Measurements from ENCODE around the gene RNF17.

The RNF17 gene

GRCh38 chr13:24742977-24743376 is 21.0 kb upstream of the RNF17 start:
- CTCF ChIA-PET = interaction anchor here (2.1 kb wide), 1 partner anchor 9 kb away, joined by 5 read pairs; no protein-coding TSS in a partner anchor
- no peak overlapping the region for H3K4me3 ChIP-seq (ENCODE audit: low read depth, low read length)
- DNase-seq (ENCODE audit: low read depth, low spot score) = no peak
- no peak for TF ChIP-seq CTCF (IDR thresholded peaks at IDR 0.05; ENCODE audit: insufficient read depth, low read length, missing control alignments)
- POLR2A ChIA-PET = no interaction called here

- ChIA-PET CTCF (no interaction called here), POLR2A (no interaction called here)
- no peak for TF ChIP-seq CTCF (IDR thresholded peaks at IDR 0.05; ENCODE audit: insufficient read depth, low read length, missing control alignments)
- H3K4me3 ChIP-seq (ENCODE audit: low read depth, low read length) = no peak overlapping the region
- DNase-seq (ENCODE audit: low read depth, low spot score) = no peak
Measured at GRCh38 chr13:24744247-24744646, 19.7 kb upstream of the RNF17 start.

GRCh38 chr13:24745516-24745860 is 18.5 kb upstream of the RNF17 start:
- no peak overlapping the region for H3K4me3 ChIP-seq (ENCODE audit: low read depth, low read length)
- TF ChIP-seq CTCF (IDR thresholded peaks at IDR 0.05; ENCODE audit: insufficient read depth, low read length, missing control alignments) = no peak

GRCh38 chr13:24745861-24746617 is 17.9 kb upstream of the RNF17 start:
- no peak for DNase-seq (ENCODE audit: low read depth, low spot score)
- ChIA-PET CTCF (interaction anchor here (2.6 kb wide), 1 partner anchor 19 kb away, joined by 6 read pairs; no protein-coding TSS in a partner anchor), POLR2A (no interaction called here)
- no peak overlapping the region for H3K4me3 ChIP-seq (ENCODE audit: low read depth, low read length)
- TF ChIP-seq CTCF (IDR thresholded peaks at IDR 0.05; ENCODE audit: insufficient read depth, low read length, missing control alignments) = no peak

More at GRCh38 chr13:24745516-24745860, 18.5 kb upstream of the RNF17 start:
- no peak for DNase-seq (ENCODE audit: low read depth, low spot score)
- CTCF ChIA-PET = no interaction called here
- POLR2A ChIA-PET = no interaction called here

- peak; percentile 2 for TF ChIP-seq CTCF (IDR thresholded peaks at IDR 0.05; ENCODE audit: insufficient read depth, low read length, missing control alignments)
- H3K4me3 ChIP-seq (ENCODE audit: low read depth, low read length) = no peak overlapping the region
- ChIA-PET POLR2A (no interaction called here), CTCF (interaction anchor here (2.6 kb wide), 1 partner anchor 20 kb away, joined by 6 read pairs; no protein-coding TSS in a partner anchor)
- no peak for DNase-seq (ENCODE audit: low read depth, low spot score)
Measured at GRCh38 chr13:24746618-24747247, 17.2 kb upstream of the RNF17 start.

- POLR2A ChIA-PET = no interaction called here
- CTCF ChIA-PET = interaction anchor here (2.6 kb wide), 1 partner anchor 21 kb away, joined by 6 read pairs; no protein-coding TSS in a partner anchor
- H3K4me3 ChIP-seq (ENCODE audit: low read depth, low read length) = peak overlapping the region; percentile 29
- DNase-seq (ENCODE audit: low read depth, low spot score) = no peak
- no peak for TF ChIP-seq CTCF (IDR thresholded peaks at IDR 0.05; ENCODE audit: insufficient read depth, low read length, missing control alignments)
Measured at GRCh38 chr13:24747248-24748060, 16.5 kb upstream of the RNF17 start.
